HG02763 (cell line): ENCODE results near the gene SFTPA1.
"Not testable (repeated sequence)": the region's sequence is repeated elsewhere in the genome, so short reads cannot be mapped to it uniquely, and the experiment has no call there.

Experiments
- ATAC-seq: cut with Tn5 transposase; IDR thresholded peaks from one replicate; pipeline ENCODE4 v1.9.1; 2021; ENCODE audit warnings: mild to moderate bottlenecking, moderate library complexity; ENCODE audit not compliant: unreplicated experiment

The SFTPA1 gene

DNA sequence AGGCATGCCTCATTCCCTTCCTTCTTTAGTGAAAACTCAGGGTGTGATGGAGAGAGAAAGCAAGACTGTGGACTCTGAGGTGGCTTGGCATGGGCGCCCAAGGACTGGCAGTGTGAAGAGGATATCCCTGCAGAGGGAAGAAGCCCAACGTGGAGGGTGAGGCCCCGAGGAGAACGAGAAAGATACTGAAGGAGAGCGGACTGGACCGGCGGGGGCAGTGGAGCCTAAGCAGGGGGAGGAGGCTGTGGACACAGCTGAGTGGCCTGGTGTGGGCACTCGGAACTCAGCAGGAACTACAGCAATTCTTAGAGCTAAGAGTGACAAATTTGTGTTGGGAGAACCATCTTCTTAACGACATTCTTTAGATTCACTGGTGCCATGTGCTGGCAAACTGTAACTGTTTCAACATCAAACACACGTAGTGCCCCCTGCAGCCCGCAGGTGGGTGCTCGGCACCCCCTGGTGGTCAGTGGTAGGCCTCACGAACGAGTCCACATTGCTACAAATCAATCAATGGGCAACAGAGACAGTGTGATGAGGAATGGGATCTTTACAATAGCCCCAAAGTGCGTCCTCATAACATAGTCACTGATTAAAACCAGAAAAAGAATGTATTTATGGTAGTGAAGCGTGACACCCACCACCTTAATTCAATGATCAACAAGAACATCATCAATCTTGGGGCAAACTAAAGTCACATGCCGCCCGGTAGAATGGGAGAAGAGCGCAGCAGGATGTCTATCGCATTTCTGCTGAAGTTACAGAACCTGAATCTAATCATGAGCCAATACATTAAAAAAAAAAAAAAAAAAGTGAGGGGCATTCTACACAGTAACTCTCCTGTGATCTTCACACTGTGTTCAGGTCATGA, 2.0 kb upstream of the SFTPA1 start:
- no peak for ATAC-seq

DNA sequence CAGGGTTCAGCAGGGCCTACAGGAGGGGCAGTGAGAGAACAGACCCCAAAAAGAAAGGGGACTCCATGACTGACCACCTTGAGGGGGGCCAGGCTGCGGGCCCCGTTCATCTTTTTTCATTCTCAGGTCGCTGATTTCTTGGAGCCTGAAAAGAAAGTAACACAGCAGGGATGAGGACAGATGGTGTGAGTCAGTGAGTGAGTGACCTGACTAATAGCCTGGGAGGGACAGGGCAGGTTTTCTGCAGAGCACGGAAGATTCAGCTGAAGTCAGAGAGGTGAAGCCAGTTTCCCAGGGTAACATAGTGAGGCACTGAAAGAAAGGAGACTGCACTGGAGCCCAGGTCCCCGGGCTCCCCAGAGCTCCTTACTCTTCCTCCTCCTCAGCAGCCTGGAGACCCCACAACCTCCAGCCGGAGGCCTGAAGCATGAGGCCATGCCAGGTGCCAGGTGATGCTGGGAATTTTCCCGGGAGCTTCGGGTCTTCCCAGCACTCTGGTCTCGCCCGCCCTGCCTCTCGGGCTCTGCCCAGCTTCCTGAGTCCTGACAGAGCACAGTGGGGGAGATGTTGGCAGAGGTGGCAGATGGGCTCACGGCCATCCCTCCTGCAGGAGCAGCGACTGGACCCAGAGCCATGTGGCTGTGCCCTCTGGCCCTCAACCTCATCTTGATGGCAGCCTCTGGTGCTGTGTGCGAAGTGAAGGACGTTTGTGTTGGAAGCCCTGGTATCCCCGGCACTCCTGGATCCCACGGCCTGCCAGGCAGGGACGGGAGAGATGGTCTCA, 646 bp downstream of the SFTPA1 start:
- not testable (repeated sequence) for ATAC-seq

GRCh38 chr10:79615577-79615976, 4.8 kb downstream of the SFTPA1 start:
- no peak for ATAC-seq

DNA sequence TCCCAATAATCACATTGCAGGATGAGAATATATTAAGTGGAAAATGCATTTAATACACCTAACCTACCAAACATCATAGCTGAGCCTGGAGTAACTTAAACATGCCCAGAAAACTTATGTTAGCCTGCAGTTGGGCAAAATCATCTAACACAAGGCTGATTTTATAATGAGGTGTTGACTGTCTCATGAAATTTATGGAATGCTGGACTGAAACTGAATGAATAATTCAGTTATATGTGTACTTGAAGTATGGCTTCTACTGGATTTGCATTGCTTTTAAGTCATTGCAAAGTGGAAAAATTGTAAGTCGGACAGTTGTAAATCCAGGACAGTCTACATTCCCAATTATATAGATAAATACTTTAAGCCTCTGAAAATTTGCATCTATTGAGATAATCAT, 5.4 kb downstream of the SFTPA1 start:
- no peak for ATAC-seq

DNA sequence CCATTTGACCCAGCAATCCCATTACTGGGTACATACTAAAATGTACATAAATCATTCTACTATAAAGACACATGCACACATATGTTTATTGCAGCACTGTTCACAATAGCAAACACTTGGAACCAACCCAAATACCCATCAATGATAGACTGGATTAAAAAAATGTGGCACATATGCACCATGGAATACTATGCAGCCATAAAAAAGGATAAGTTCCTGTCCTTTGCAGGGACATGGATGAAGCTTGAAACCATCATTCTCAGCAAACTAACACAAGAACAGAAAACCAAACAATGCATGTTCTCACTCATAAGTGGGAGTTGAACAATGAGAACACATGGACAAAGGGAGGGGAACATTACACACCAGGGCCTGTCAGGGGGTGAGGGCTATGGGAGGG, 12.9 kb downstream of the SFTPA1 start:
- not testable (repeated sequence) for ATAC-seq

DNA sequence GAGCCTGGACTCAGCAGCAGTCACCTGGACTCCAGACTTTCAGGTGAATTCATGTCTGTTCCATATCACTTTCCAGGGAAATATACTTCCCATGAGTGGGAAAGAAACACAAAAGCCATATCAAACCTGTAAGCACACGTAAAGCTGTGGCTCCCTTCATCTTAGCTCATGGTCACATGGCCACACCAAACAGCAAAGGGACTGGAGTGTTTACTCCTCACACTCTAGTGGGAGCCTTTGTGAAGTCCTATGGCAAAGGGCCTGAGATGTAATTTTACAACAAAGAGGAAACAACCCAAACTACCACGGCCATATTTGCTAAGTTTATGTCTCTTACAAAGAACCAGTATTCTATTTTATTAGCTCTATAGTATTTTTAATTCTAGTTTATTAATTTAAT, 16.3 kb downstream of the SFTPA1 start:
- no peak for ATAC-seq

- ATAC-seq: no peak
Observed at GRCh38 chr10:79628083-79628482, 17.3 kb downstream of the SFTPA1 start.

GRCh38 chr10:79628988-79629954, 18.5 kb downstream of the SFTPA1 start:
- no peak for ATAC-seq

DNA sequence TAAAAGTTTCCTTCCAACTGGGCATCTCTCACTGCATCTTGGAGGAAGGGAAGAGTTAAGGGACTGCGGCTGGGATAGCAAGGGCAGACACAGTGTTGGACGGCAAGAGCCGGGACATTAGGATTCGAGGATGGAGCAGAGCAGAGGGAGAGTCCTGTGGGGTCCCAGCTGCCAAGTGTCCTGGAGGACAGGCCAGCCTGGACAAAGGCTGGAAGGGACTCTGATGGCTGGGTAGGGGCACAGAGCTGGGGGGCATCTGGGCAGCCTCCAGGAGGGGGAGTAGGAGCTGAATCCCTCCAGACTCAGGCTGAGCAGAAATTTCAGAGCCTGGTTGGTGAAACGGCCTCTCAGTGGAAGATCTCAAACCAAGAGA, 19.2 kb downstream of the SFTPA1 start:
- ATAC-seq: no peak

- ATAC-seq: not testable (repeated sequence)
Observed at GRCh38 chr10:79636654-79637199, 26.0 kb downstream of the SFTPA1 start.

DNA sequence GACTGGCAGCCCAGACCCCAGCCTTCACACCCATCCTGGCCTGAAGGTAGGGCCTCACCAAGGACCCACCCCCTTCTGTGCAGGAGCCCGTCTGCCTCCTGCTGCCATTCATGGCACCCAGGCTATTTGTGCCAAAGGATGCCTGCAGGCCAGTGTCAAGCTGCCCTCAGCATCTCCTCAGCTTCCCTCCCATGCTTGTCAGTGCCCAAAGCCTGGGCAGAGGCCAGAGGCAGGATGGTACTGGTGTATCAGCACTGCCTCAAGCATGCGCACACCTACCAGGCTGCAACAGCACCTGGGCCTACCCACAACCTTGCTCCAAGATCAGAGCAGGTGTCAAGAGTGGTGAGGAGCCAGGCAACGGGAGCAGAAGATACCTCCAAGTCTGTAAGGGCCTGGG, 27.6 kb downstream of the SFTPA1 start:
- ATAC-seq: no peak

GRCh38 chr10:79652695-79653094, 42.0 kb downstream of the SFTPA1 start:
- ATAC-seq: not testable (repeated sequence)

GRCh38 chr10:79663287-79663686, 52.5 kb downstream of the SFTPA1 start:
- not testable (repeated sequence) for ATAC-seq

DNA sequence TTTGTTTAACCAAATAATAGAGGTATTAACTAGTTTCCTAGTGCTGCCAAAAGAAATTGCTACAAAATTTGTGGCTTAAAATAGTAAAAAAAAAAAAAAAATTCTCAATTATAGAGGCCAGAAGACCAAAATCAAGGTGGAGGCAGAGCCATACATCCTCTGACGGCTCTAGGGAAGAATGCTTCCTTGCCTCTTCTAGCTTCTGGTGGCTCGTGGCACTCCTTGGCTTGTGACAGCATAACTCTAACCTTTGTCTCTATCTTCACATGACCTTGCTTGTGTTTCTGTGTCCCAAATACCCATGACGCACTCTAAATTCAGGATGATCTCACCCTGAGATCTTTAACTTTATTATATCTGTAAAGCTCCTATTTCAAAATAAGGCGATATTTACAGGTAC, 53.9 kb downstream of the SFTPA1 start:
- not testable (repeated sequence) for ATAC-seq
